Keratinocyte (primary cell): ENCODE data around the gene R3HDM4. TPM values are rescaled to one million over a fixed set of nuclear protein-coding genes. Genes with fewer than 3 reads are reported as not detected.
A peak's percentile ranks its signal among the peaks of the same experiment; 100 is the strongest.
"Not testable (repeated sequence)": the region's sequence is repeated elsewhere in the genome, so short reads cannot be mapped to it uniquely, and the experiment has no call there.

Source experiments
- DNase-seq: peaks from one replicate; pipeline ENCODE4 v3.0.0-alpha.2; 2011; ENCODE audit warnings: low read depth, missing footprints, low spot score
- FAIRE-seq: peaks from 2 replicates; lab custom pipeline; 2011; peaks lifted over from hg19 to GRCh38; lab: Jason Lieb, UNC
- H2AFZ ChIP-seq: 2 replicates; pipeline ENCODE4 v1.6.0; 2012; ENCODE audit warnings: low read length, control low read depth, inconsistent platforms; ENCODE audit not compliant: control insufficient read depth
- H3K27ac ChIP-seq: 2 replicates; pipeline ENCODE4 v1.5.1; 2011; ENCODE audit warnings: low read length; ENCODE audit not compliant: control insufficient read depth, insufficient read depth
- H3K27me3 ChIP-seq: 3 replicates; pipeline ENCODE4 v1.6.0; 2011; ENCODE audit warnings: low read length; ENCODE audit not compliant: control insufficient read depth, insufficient read depth; ENCODE audit errors: extremely low read depth
- H3K36me3 ChIP-seq, 2 experiments: 2 replicates in 1 of 2; 3 replicates in 1 of 2; pipeline ENCODE4 v1.5.1; 2011; ENCODE audit warnings: low read length in 2 of 2, mild to moderate bottlenecking in 1 of 2; ENCODE audit not compliant: control insufficient read depth in 2 of 2, insufficient read depth in 2 of 2; ENCODE audit errors: extremely low read depth in 1 of 2
- H3K4me1 ChIP-seq: 3 replicates; pipeline ENCODE4 v1.5.1; 2011; ENCODE audit warnings: low read length; ENCODE audit not compliant: control insufficient read depth, insufficient read depth; ENCODE audit errors: extremely low read depth
- H3K4me2 ChIP-seq: 3 replicates; pipeline ENCODE4 v1.6.0; 2011; ENCODE audit warnings: low read depth, low read length; ENCODE audit not compliant: control insufficient read depth, insufficient read depth; ENCODE audit errors: extremely low read depth
- H3K4me3 ChIP-seq, 3 experiments: fragments of 200-600 bp in 1 of 3; sonication (generic) in 1 of 3; 2 replicates in 2 of 3; 3 replicates in 1 of 3; pipeline ENCODE4 v1.5.1; 2011 to 2016; ENCODE audit warnings: low read length in 3 of 3, mild to moderate bottlenecking in 3 of 3, control low read depth in 2 of 3, inconsistent platforms in 1 of 3, low read depth in 1 of 3, mixed read lengths in 1 of 3, mixed run types in 1 of 3, moderate library complexity in 1 of 3; ENCODE audit not compliant: control insufficient read depth in 2 of 3, insufficient read depth in 2 of 3; ENCODE audit errors: extremely low read depth in 1 of 3
- H3K79me2 ChIP-seq: 2 replicates; pipeline ENCODE4 v1.6.0; 2012; ENCODE audit warnings: low read length; ENCODE audit not compliant: control insufficient read depth, insufficient read depth
- H3K9ac ChIP-seq: 3 replicates; pipeline ENCODE4 v1.6.0; 2011; ENCODE audit warnings: low read length; ENCODE audit not compliant: control insufficient read depth, insufficient read depth; ENCODE audit errors: extremely low read depth
- H3K9me1 ChIP-seq: 3 replicates; pipeline ENCODE4 v1.6.0; 2011; ENCODE audit warnings: low read length; ENCODE audit not compliant: control insufficient read depth, insufficient read depth; ENCODE audit errors: extremely low read depth
- H3K9me3 ChIP-seq: 2 replicates; pipeline ENCODE4 v1.5.1; 2012; ENCODE audit warnings: low read depth, low read length; ENCODE audit not compliant: control insufficient read depth
- H4K20me1 ChIP-seq: 3 replicates; pipeline ENCODE4 v1.6.0; 2011; ENCODE audit warnings: low read length; ENCODE audit not compliant: control insufficient read depth, insufficient read depth; ENCODE audit errors: extremely low read depth
- CTCF ChIP-seq, 3 experiments: IDR thresholded peaks in 1 of 3; conservative IDR thresholded peaks in 1 of 3; optimal IDR thresholded peaks in 1 of 3; 2 replicates in 2 of 3; 3 replicates in 1 of 3; pipeline versions ENCODE3 to v1.5.1; 2011; ENCODE audit warnings: low read length in 3 of 3, mild to moderate bottlenecking in 3 of 3, moderate library complexity in 2 of 3, control low read depth in 1 of 3, inconsistent platforms in 1 of 3; ENCODE audit not compliant: insufficient read depth in 2 of 3; ENCODE audit errors: extremely low read depth in 1 of 3
- EZH2 ChIP-seq: IDR thresholded peaks from one replicate; pipeline ENCODE4 v1.6.1; 2012; ENCODE audit warnings: inconsistent platforms, mild to moderate bottlenecking, low read length, moderate library complexity
- dilution Hi-C: fragments of 300-500 bp; cut with MboI; formaldehyde crosslinking; loops from one replicate; pipeline ENCODE4 v1.7.0; 2020; ENCODE audit warnings: low sequenced_read_pairs; ENCODE audit not compliant: extremely low pct_ligation_motif_present
- polyA plus RNA-seq, 5 experiments: library from polyadenylated mRNA; depleted of rRNA in 3 of 5; stranded (reverse) in 3 of 5; stranded (forward) in 1 of 5; unstranded in 1 of 5; fragments of >200 nt; gene quantifications; 1 replicate in 1 of 5; 2 replicates in 3 of 5; 3 replicates in 1 of 5; pipeline versions ENCODE4 v1.2.1 to v1.2.3, GENCODE V29; 2011 to 2012; ENCODE audit warnings: missing spikeins in 2 of 5, low read depth in 1 of 5, low replicate concordance in 1 of 5

Gene R3HDM4
- polyA plus RNA-seq, 1 donor (not counting 4 experiments of a cell fraction or from before 2014, with no cell fraction given) = 33.5 TPM

GRCh38 chr19:958967-959855 lies 46.2 kb upstream of the R3HDM4 start:
- peaks cover 4% of the 10 kb centered on the region for H4K20me1 ChIP-seq
- no peaks in the 10 kb centered on the region for H3K27me3 ChIP-seq
- H2AFZ ChIP-seq = no peak overlapping the region
- no peak overlapping the region for H3K9ac ChIP-seq
- dilution Hi-C loops = no loop called here
- H3K4me3 ChIP-seq = no peak overlapping the region
- H3K9me1 ChIP-seq = no peaks in the 10 kb centered on the region
- TF ChIP-seq EZH2 = no peak
- no peak for TF ChIP-seq CTCF (optimal IDR thresholded peaks at IDR 0.05 in 1 of 3, IDR thresholded peaks at IDR 0.05 in 1 of 3, conservative IDR thresholded peaks at IDR 0.05 in 1 of 3; ENCODE audit: extremely low read depth in 1 of 3, insufficient read depth in 2 of 3, low read length in 3 of 3)
- H3K4me1 ChIP-seq = peaks cover 5% of the 10 kb centered on the region
- no peaks in the 10 kb centered on the region for H3K36me3 ChIP-seq
- no peaks in the 10 kb centered on the region for H3K9me3 ChIP-seq
- no peaks in the 10 kb centered on the region for H3K79me2 ChIP-seq
- FAIRE-seq = peak; percentile 46
- H3K4me2 ChIP-seq = no peak overlapping the region
- H3K27ac ChIP-seq = no peak overlapping the region
- no peak for DNase-seq

DNA sequence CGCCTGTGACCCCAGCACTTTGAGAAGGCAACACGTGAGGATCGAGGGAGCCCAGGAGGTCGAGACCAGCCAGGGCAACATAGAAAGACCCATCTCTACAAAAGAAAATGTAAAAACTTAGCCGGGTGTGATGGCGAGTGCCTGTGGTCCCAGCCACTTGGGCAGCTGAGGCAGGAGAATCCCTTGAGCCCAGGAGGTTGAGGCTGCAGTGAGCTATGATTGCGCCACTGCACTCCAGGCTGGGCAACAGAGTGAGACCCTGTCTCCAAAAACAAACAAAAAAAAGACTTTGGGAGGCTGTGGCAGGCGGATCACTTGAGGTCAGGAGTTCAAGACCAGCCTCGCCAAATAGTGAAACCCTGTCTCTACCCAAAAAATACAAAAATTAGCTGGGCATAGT lies 44.6 kb upstream of the R3HDM4 start:
- DNase-seq, dilution Hi-C loops, H3K4me3 ChIP-seq, FAIRE-seq, H4K20me1 ChIP-seq, H3K36me3 ChIP-seq, H2AFZ ChIP-seq, H3K9me3 ChIP-seq, H3K4me2 ChIP-seq, H3K27me3 ChIP-seq, H3K9ac ChIP-seq, H3K79me2 ChIP-seq, H3K27ac ChIP-seq, H3K9me1 ChIP-seq: not testable (repeated sequence)
- H3K4me1 ChIP-seq = peaks cover 11% of the 10 kb centered on the region
